D341Med (cell line): Measurements from ENCODE around the gene PPFIA4.
A peak's percentile ranks its signal among the peaks of the same experiment; 100 is the strongest.
"Not testable (repeated sequence)": the region's sequence is repeated elsewhere in the genome, so short reads cannot be mapped to it uniquely, and the experiment has no call there.

Source experiments
- DNase-seq: peaks from one replicate; pipeline ENCODE4 v3.0.0; 2012; ENCODE audit warnings: low spot score

Gene PPFIA4

DNA sequence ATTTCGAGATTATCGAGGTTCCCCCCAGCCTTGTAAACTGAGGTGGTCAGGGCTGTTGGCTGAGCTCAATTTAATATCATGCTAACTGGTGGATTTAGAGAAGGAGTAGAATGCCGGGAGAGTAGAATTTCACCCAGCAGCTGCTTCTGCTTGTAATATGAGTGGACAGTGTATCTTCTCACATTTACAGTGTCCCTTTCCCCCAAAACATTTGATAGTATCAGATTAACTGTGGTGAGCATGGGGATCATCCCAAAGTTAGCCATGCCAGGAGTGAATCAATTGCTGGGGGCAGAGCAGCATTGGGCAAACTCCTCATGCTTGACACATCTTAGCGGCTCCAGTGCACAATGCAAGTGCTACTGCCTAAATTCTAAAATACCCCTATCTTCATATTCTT is 9.2 kb upstream of the PPFIA4 start:
- DNase-seq = no peak

DNA sequence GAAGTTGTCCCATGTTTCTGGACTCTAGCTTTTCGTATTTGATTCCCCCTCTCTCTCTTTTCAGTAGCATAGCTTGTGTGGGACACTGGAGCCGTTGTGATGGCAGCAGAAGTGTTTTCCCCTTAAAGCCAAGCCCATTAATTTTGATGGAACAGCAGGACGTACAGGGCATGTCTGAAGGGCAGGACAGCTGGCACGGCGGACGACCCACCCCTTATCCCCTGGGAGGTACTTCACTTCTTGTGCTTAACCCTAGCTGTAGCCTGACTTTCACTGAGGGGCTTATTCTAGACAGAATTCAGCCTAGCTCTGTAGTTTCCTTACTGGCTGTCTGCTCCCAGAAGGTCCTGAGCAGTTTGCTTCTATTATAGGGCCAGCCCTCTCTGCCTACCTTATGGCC is 8.6 kb upstream of the PPFIA4 start:
- peak; percentile 60 for DNase-seq

DNA sequence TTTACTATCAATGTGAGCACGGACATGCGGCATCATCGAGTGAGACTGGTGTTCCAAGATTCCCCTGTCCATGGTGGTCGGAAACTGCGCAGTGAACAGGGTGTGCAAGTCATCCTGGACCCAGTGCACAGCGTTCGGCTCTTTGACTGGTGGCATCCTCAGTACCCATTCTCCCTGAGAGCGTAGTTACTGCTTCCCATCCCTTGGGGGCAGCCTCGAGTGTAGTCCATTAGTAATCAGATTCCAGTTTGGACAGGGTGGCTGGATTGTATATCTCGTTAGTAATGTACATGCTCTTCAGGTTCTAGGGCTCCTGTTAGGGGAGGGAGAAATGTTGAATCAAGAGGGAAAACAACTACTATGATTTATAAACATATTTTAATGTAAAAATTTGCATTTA is 3.4 kb upstream of the PPFIA4 start:
- DNase-seq = not testable (repeated sequence)

DNA sequence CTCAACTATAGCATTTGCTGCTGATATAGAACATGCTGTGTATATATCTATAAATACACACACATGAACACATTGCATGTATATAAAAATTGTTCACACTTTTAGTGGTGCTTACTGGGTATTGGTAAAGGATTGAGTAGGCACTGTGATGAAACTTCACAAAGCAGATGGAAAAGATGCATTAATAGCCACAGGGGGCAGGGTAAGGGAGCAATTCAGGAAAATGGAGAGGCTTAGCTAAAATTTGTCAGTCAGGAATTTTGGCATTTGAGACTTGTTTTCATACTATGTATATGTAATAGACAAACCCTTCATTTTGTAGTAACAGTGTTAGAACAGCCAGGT is 633 bp upstream of the PPFIA4 start:
- DNase-seq = no peak

GRCh38 chr1:203026666-203027663 is 674 bp downstream of the PPFIA4 start:
- peak; percentile 34 for DNase-seq

DNA sequence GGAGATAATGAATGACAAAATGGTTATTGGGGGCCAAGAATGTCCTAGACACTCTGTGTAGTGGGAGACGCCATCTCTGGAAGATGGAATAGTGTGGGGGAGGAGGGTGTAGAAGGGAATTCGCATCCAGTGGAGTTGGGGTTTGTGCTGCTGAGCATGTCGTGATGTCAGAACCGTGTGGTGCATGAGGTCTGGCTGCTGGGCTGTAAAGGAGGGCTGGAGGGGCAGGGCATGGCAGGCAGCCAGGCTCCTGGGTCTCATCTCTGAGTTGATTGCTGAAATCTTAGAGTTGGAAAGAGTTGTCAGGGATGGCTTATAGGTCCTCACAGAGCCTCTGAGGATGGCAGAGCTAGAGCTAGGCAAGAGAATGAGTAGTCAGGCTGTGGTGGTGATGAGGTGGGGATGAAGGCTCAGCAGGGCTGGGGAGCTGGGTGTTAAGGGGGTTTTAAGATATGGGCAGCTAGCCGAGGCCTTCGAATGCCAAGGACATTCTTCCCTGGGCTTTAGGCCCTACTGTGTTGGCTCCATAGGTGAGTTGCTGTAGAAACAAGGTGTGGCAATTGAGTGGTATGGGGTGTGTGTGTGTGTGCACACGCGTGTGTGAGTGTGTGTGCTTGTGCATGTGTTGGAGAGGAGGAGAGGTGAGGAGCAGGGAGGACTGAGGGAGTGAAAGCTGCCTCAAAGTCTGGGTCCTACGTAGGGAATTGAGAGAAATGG is 1.9 kb downstream of the PPFIA4 start:
- DNase-seq = peak; percentile 25

- DNase-seq = peak; percentile 24
Observed at GRCh38 chr1:203028784-203029553, 2.7 kb downstream of the PPFIA4 start.

DNA sequence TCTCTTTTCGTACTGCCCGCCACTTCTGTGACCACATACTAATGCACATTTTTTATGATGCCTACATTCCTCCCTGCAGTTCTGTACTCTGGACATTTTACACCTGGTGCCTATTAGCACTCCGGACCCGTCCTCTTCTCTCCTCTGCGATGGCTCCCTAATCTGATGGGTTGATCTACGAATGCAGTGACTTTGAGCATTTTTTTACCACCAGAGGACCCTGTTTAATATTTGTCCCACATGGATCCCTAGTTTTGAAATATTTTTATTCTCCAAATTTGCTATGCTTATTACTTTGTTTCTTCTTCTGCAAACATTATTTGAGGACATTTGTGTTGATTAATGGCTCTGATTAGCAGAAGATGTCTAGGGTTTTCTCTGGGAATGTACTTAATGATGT is 5.2 kb downstream of the PPFIA4 start:
- DNase-seq = peak; percentile 30

DNA sequence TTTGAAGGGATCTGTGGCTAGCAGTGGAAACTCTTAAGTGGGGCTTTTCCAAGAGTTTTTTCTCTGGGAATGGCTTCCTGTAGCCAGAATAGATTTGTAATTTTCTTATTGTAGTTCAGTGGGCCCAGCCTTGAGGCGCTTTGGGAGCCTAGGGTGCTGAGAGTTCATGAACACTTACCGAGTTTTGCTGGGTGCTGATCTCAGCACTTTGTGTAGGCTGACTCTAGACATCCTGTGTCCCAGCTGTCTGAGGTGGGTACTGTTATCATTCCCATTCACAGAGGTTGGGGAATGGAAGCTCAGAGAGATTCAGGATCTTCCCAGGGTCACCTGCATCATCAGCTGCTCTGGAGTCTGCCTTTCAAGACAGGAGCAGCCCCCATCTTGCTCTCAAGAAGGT is 7.0 kb downstream of the PPFIA4 start:
- no peak for DNase-seq

GRCh38 chr1:203033917-203034316 is 7.6 kb downstream of the PPFIA4 start:
- no peak for DNase-seq

DNA sequence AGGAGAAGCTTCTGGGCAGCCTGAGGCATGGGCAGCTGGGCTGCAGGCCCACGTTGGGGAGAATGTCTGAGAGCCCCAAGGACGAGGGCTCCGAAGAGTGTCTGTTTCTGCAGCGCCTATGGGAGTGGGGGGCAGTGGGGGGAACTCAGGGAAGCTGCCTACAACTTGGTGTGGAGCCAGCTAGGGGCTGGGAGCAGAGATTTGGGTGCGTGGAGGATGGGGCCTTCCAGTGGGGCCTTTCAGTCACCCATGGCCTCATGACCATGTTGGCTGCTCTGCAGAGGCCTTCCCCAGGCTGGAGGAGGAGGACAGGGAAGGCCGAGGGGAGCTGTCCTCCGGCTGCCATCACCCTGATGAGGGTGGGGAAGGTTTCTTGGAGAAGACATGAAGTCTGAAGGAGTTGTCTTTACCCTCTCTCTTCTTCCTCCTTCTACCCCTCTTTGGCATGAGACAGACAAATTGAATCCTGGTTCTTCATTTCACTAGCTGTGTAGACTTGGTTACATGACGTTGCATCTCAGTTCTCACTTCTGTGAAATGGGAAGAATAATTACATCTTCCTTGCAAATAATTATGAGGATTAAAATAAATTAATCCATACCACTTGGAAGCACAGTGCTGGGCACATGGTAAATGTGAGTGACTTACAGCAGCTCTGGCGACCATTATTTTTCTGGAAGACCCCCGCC is 8.3 kb downstream of the PPFIA4 start:
- DNase-seq = peak; percentile 16

DNA sequence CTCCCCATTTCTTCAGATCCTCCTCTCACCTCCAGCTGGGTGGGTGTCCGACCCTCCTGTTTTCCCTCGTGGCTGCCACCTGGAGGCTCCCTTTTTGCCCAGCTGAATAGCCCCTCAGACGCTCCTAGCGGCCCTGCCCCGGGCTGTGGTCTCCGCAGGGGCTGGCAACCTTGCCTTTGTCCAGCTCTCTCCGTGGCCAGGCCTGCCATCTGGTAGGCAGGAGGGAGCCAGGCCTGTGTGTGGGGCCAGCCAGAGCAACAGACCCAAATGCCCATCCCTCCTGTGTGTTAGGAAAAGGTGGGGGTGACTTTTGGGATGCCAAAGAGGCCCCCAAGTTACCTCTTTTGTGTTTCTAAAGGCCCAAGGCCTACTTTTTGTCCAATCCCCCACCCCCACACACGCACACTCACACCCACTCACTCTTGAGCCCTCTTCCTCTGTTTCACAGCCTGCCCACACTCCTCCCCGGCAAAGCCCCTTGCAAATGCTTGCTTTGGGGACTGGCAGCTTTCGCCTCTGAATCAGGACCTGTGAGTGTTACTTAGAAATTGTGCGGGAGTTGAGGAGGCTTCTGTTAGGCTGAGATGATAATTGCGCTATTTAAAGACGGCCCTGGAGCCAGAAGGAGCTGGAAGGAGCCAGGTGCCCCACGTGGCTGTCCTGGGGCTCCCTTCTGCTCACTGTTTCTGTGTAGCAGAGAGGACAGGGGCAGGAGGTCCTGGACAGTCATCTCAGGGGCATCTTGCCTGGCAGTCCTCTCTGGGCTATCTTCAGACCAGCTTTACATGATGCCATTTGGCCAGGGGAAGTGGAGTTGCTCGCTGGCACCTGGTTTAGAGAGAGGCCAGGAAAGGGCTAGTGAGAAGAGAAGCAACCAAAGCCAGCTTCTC is 9.1 kb downstream of the PPFIA4 start:
- DNase-seq = peak; percentile 27

GRCh38 chr1:203036135-203036534 is 9.8 kb downstream of the PPFIA4 start:
- DNase-seq = peak; percentile 25

- DNase-seq = peak; percentile 31
Observed at GRCh38 chr1:203036537-203036936, 10.2 kb downstream of the PPFIA4 start.

- peak; percentile 20 for DNase-seq
Observed at GRCh38 chr1:203037509-203038190, 11.4 kb downstream of the PPFIA4 start.

DNA sequence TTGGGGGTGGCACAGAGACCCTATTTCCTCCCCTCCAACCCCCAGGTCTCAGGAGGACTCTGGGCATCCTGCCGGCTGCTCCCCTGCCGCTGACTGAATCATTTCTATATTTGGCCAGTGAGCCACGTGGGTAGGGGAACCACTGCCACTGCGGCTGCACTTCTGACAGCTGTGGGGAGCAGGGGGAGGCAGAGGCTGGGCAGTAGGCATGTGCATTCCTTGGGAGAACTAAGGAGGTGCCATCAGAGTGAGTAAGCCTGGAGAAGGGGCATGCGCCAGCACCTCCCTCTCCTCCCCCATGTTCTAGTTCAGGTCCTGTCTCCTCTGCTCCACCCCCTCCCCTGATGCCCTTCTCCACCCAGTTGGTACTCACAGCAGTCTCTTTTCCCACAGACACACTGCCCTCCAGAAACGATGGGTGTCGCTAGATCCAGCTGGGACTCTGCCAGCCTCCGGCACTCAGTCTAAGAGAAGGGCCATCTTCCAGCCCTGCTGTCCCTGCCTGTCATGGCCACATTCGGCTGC is 12.0 kb downstream of the PPFIA4 start:
- DNase-seq = peak; percentile 34

DNA sequence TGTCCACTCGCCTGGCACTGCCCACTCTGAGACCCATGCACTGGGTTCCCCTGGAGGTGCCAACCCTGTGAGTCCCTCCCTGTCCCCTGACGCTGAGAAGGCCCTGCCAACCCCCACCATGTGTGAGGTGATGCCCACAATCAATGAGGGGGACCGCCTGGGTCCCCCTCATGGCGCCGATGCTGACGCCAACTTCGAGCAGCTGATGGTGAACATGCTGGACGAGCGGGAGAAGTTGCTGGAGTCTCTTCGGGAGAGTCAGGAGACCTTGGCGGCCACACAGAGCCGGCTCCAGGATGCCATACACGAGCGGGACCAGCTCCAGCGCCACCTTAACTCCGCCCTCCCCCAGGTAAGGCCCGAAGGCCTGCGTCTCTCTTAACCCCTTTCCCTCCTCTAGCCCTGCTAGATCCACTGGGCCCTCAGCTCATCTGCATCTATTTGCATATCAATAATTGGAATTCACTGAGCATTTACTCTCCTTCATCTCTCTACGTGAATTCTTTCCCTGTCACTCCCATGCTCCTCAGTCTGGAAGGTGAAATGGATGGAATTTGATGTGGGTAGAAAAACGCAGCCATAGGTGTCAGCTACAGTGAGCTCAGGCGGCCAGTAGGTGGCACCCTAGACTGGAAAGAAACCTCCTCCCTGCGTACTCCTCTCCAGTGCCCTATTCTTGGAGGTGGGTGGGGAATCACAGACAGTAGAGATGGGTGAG is 12.8 kb downstream of the PPFIA4 start:
- peak; percentile 87 for DNase-seq

GRCh38 chr1:203039609-203040512 is 13.6 kb downstream of the PPFIA4 start:
- DNase-seq = peak; percentile 75
